ENCODE data around the gene CBR4.
A peak's percentile ranks its signal among the peaks of the same experiment; 100 is the strongest.

- TF ChIP-seq CTCF (conservative IDR thresholded peaks at IDR 0.05; ENCODE audit: low read length) (peak; percentile 72), EZH2phosphoT487 (IDR thresholded peaks at IDR 0.05; ENCODE audit: borderline replicate concordance, low read depth, low read length) (no peak)
Observed at GRCh38 chr4:169024762-169025161, 14.7 kb upstream of the CBR4 start.
